Mesothelial cell of epicardium (in vitro differentiated cells): ENCODE results near the gene SERTAD1. TPM values are rescaled to one million over a fixed set of nuclear protein-coding genes. Genes with fewer than 3 reads are reported as not detected.
"Not testable (repeated sequence)": the region's sequence is repeated elsewhere in the genome, so short reads cannot be mapped to it uniquely, and the experiment has no call there.

Experiments used
- DNase-seq, 2 experiments: peaks; one replicate each; pipeline ENCODE4 v3.0.0; 2021; ENCODE audit warnings: low spot score in 2 of 2; ENCODE audit not compliant: unreplicated experiment in 2 of 2
- H3K27ac Mint-ChIP-seq: 2 replicates; pipeline ENCODE4 v1.8.0; 2021; ENCODE audit warnings: mixed read lengths
- H3K27me3 Mint-ChIP-seq: 2 replicates; pipeline ENCODE4 v1.8.0; 2021; ENCODE audit warnings: low read depth, mixed read lengths
- H3K36me3 Mint-ChIP-seq: 2 replicates; pipeline ENCODE4 v1.8.0; 2021; ENCODE audit warnings: mixed read lengths
- H3K4me1 Mint-ChIP-seq: 2 replicates; pipeline ENCODE4 v1.8.0; 2021; ENCODE audit warnings: mixed read lengths
- H3K4me3 Mint-ChIP-seq: 2 replicates; pipeline ENCODE4 v1.8.0; 2021; ENCODE audit warnings: mild to moderate bottlenecking, moderate library complexity, mixed read lengths
- H3K9me3 Mint-ChIP-seq: 2 replicates; pipeline ENCODE4 v1.8.0; 2021; ENCODE audit warnings: mixed read lengths
- CTCF ChIP-seq: fragments of 200-600 bp; sonication (generic); IDR thresholded peaks from one replicate; pipeline ENCODE4 v1.5.0; 2021; ENCODE audit warnings: antibody characterized with exemption; ENCODE audit not compliant: unreplicated experiment
- total RNA-seq: library from RNA; stranded (reverse); gene quantifications from 3 replicates; pipeline ENCODE4 v1.2.1, GENCODE V29; 2021

Gene SERTAD1
- total RNA-seq, 1 donor from 2014 or later = 11.0 TPM

DNA sequence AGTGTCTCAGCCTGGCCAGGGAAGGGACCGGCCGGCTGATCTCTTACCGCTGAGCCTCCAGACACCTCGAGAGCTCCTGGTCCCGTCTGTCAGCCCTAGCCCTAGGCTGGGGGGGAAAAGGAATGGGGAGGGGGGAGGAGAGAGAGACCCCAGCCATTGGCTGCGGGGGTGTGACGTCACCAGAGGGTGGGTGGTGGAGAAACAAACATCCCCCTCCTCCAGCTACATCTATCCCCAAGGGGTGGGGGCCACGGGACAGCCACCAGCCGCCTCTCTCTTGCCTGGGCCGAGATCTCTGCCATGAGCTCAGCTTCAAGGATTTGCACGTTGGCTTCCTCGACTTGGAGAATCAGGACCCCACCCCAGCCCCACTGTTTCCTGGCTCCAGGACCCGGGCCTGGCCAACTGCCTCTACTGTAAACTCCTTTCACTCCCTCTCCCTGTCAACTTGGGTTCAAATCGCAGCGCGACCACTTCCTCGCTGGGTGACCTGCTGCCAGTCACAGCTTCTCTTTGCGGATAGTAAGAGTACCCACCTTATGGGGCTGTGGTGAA, 12.4 kb downstream of the SERTAD1 start, which contains the start of gene PRX:
PRX (minus strand) TSS at position 88 of the 555 bp plus-strand sequence. CDS start 5,446 bp downstream, outside the sequence.
- Mint-ChIP-seq H3K4me1 (peaks cover 12% of the 10 kb centered on the region), H3K36me3 (no peaks in the 10 kb centered on the region), H3K27ac (peak within 1 kb of the TSS; percentile 90), H3K9me3 (no peaks in the 10 kb centered on the region), H3K4me3 (peak within 1 kb of the TSS; percentile 40), H3K27me3 (no peaks in the 10 kb centered on the region)
- TF ChIP-seq CTCF = no peak
- DNase-seq = no peak

DNA sequence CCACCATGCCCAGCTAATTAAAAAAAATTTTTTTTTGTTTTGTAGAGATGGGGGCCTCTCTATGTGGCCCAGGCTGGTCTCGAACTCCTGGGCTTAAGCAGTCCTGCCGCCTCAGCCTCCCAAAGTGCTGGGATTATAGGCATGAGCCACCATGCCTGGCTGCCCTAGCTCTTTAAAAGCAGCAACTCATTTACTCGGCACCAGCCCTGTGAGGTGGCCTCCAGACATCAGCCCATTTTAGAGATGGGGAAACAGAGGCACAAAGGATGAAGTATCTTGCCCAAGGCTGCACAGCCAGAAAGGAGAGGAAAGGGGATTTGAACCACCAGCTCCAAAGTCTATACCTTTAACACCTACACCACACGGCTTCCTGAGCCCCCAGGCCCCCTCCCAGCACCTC, 12.9 kb downstream of the SERTAD1 start:
- Mint-ChIP-seq H3K4me1 (peaks cover 12% of the 10 kb centered on the region), H3K9me3 (no peaks in the 10 kb centered on the region), H3K27ac (no peak overlapping the region), H3K27me3 (no peaks in the 10 kb centered on the region), H3K36me3 (no peaks in the 10 kb centered on the region), H3K4me3 (no peak overlapping the region)
- TF ChIP-seq CTCF = no peak
- no peak for DNase-seq

GRCh38 chr19:40411958-40412499, 13.8 kb downstream of the SERTAD1 start:
- TF ChIP-seq CTCF = no peak
- Mint-ChIP-seq H3K9me3 (no peaks in the 10 kb centered on the region), H3K27me3 (no peaks in the 10 kb centered on the region), H3K36me3 (no peaks in the 10 kb centered on the region), H3K4me1 (peaks cover 10% of the 10 kb centered on the region), H3K27ac (no peak overlapping the region), H3K4me3 (no peak overlapping the region)
- DNase-seq = no peak

- Mint-ChIP-seq H3K27me3 (no peaks in the 10 kb centered on the region), H3K27ac (no peak overlapping the region), H3K36me3 (no peaks in the 10 kb centered on the region), H3K4me1 (peaks cover 7% of the 10 kb centered on the region), H3K4me3 (no peak overlapping the region), H3K9me3 (no peaks in the 10 kb centered on the region)
- DNase-seq = no peak
- no peak for TF ChIP-seq CTCF
These were observed 14.5 kb downstream of the SERTAD1 start for GRCh38 chr19:40411125-40411842.

GRCh38 chr19:40410030-40410389, 15.8 kb downstream of the SERTAD1 start:
- TF ChIP-seq CTCF = no peak
- no peak overlapping the region for H3K4me3 Mint-ChIP-seq
- H3K27me3 Mint-ChIP-seq = no peaks in the 10 kb centered on the region
- no peaks in the 10 kb centered on the region for H3K9me3 Mint-ChIP-seq
- no peak for DNase-seq
- no peaks in the 10 kb centered on the region for H3K36me3 Mint-ChIP-seq
- H3K27ac Mint-ChIP-seq = no peak overlapping the region
- peaks cover 7% of the 10 kb centered on the region for H3K4me1 Mint-ChIP-seq

GRCh38 chr19:40408598-40408925, 17.2 kb downstream of the SERTAD1 start:
- H3K27me3 Mint-ChIP-seq, H3K27ac Mint-ChIP-seq, H3K9me3 Mint-ChIP-seq, DNase-seq, H3K36me3 Mint-ChIP-seq, H3K4me1 Mint-ChIP-seq, H3K4me3 Mint-ChIP-seq: not testable (repeated sequence)
